ENCODE data around the gene PCK1.

DNA sequence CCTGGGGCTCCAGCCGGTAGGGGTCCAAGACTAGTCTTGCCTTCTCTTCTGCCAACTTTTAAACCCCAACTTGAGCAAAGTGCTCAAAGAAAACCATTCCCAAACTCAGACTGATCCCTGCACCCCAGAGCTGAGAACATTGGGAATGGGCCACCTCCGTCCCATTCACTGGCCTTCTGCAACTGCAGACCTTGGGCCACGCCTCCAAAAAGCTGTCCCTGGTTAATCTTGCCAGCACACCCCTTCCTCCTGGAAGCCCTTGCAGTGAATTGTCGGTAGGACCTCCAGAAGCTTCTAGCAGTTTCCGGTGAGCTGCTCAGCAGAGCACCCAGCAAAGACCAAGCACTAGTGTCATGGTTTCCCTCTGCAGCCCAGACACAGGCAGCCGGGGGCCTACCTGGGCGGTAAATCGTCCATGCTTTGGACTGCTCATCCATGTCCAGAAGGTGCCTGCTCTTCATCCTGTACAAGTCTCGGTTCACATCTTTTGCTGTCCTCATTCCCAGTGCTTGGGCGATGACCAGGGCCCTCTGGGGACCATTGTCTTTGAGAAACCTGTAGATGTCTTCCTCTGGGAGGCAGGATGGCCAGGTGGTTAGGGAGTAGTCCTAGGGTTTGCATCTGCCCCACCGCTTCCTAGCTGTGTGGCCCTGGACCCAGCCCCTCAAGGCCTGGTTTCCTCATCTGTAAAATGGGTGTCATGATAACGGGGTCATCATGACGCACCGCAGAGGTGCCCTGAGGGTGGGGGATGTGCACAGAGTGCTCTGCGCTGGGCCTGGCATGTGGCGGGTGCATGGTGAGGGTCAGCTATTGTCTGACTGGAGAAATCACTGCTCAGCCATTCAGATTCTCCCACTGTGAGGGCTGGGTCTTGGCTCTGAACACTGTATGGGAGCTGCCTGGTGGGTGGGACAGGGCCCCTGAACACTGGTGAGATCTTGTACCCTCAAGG lies 53.9 kb downstream of the PCK1 start:
- TF ChIP-seq, protein P1, sequence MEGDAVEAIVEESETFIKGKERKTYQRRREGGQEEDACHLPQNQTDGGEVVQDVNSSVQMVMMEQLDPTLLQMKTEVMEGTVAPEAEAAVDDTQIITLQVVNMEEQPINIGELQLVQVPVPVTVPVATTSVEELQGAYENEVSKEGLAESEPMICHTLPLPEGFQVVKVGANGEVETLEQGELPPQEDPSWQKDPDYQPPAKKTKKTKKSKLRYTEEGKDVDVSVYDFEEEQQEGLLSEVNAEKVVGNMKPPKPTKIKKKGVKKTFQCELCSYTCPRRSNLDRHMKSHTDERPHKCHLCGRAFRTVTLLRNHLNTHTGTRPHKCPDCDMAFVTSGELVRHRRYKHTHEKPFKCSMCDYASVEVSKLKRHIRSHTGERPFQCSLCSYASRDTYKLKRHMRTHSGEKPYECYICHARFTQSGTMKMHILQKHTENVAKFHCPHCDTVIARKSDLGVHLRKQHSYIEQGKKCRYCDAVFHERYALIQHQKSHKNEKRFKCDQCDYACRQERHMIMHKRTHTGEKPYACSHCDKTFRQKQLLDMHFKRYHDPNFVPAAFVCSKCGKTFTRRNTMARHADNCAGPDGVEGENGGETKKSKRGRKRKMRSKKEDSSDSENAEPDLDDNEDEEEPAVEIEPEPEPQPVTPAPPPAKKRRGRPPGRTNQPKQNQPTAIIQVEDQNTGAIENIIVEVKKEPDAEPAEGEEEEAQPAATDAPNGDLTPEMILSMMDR (IDR thresholded peaks at IDR 0.05 in 2 of 3, conservative IDR thresholded peaks at IDR 0.05 in 1 of 3; ENCODE audit: borderline replicate concordance in 1 of 3, insufficient read depth in 1 of 3, low read depth in 2 of 3, low read length in 2 of 3): no peak
- TF ChIP-seq RAD21 (IDR thresholded peaks at IDR 0.05; ENCODE audit: low read depth): no peak
- TF ChIP-seq POLR2AphosphoS5 (IDR thresholded peaks at IDR 0.05; ENCODE audit: low read depth, low read length): no peak
- TF ChIP-seq POLR2A (IDR thresholded peaks at IDR 0.05; ENCODE audit: borderline replicate concordance, extremely low read depth, insufficient read depth, insufficient read length): no peak
- TF ChIP-seq JUND (IDR thresholded peaks at IDR 0.05): no peak

Data from HCT116 (cell line).